ENCODE results near the gene PTPRF. TPM values are rescaled to one million over a fixed set of nuclear protein-coding genes. Genes with fewer than 3 reads are reported as not detected.

The PTPRF gene
- total RNA-seq, 1 experiment from 2014 or later = 34.1 TPM

- Histone ChIP-seq H3K27ac (no peak overlapping the region), H3K27me3 (no peaks in the 10 kb centered on the region), H3K9me3 (replicated peaks) (no peaks in the 10 kb centered on the region), H3K4me1 (peaks cover 10% of the 10 kb centered on the region), H3K4me3 (no peak overlapping the region), H3K36me3 (peaks cover 11% of the 10 kb centered on the region; the same call in 1 of the 2 replicates)
- no peak for DNase-seq
Measured at GRCh38 chr1:43583058-43583457, 52.4 kb downstream of the PTPRF start.

- Histone ChIP-seq H3K36me3 (peaks cover 10% of the 10 kb centered on the region; the same call in 1 of the 2 replicates), H3K27ac (no peak overlapping the region), H3K4me1 (peaks cover 10% of the 10 kb centered on the region), H3K27me3 (no peaks in the 10 kb centered on the region), H3K4me3 (no peak overlapping the region), H3K9me3 (replicated peaks) (no peaks in the 10 kb centered on the region)
- DNase-seq = no peak
Measured at GRCh38 chr1:43584204-43584603, 53.5 kb downstream of the PTPRF start.

GRCh38 chr1:43585557-43585956 lies 54.9 kb downstream of the PTPRF start:
- H3K36me3 ChIP-seq = peaks cover 11% of the 10 kb centered on the region
- H3K9me3 ChIP-seq (replicated peaks) = no peaks in the 10 kb centered on the region
- no peak for DNase-seq
- no peak overlapping the region for H3K4me3 ChIP-seq
- no peaks in the 10 kb centered on the region for H3K27me3 ChIP-seq
- no peak overlapping the region for H3K27ac ChIP-seq
- H3K4me1 ChIP-seq = peaks cover 10% of the 10 kb centered on the region

- no peaks in the 10 kb centered on the region for H3K27me3 ChIP-seq
- DNase-seq = no peak
- peaks cover 10% of the 10 kb centered on the region for H3K4me1 ChIP-seq
- no peak overlapping the region for H3K27ac ChIP-seq
- no peak overlapping the region for H3K4me3 ChIP-seq
- no peaks in the 10 kb centered on the region for H3K9me3 ChIP-seq (replicated peaks)
- peaks cover 16% of the 10 kb centered on the region for H3K36me3 ChIP-seq
Measured at GRCh38 chr1:43586136-43586731, 55.6 kb downstream of the PTPRF start.

GRCh38 chr1:43587001-43587400 lies 56.3 kb downstream of the PTPRF start:
- no peak for DNase-seq
- no peaks in the 10 kb centered on the region for H3K27me3 ChIP-seq
- no peak overlapping the region for H3K27ac ChIP-seq
- peaks cover 6% of the 10 kb centered on the region for H3K4me1 ChIP-seq
- H3K4me3 ChIP-seq = no peak overlapping the region
- peaks cover 18% of the 10 kb centered on the region for H3K36me3 ChIP-seq
- H3K9me3 ChIP-seq (replicated peaks) = no peaks in the 10 kb centered on the region

- no peak for DNase-seq
- H3K27me3 ChIP-seq = no peaks in the 10 kb centered on the region
- H3K36me3 ChIP-seq = peaks cover 24% of the 10 kb centered on the region
- H3K27ac ChIP-seq = no peak overlapping the region
- H3K9me3 ChIP-seq (replicated peaks) = no peaks in the 10 kb centered on the region
- peaks cover 2% of the 10 kb centered on the region for H3K4me1 ChIP-seq
- H3K4me3 ChIP-seq = no peak overlapping the region
Measured at GRCh38 chr1:43587594-43587993, 56.9 kb downstream of the PTPRF start.

GRCh38 chr1:43588592-43588991 lies 57.9 kb downstream of the PTPRF start:
- no peaks in the 10 kb centered on the region for H3K27me3 ChIP-seq
- no peaks in the 10 kb centered on the region for H3K9me3 ChIP-seq (replicated peaks)
- H3K36me3 ChIP-seq = peaks cover 28% of the 10 kb centered on the region
- no peak for DNase-seq
- H3K4me3 ChIP-seq = no peak overlapping the region
- no peaks in the 10 kb centered on the region for H3K4me1 ChIP-seq
- H3K27ac ChIP-seq = no peak overlapping the region

GRCh38 chr1:43590388-43590925 lies 59.8 kb downstream of the PTPRF start:
- no peaks in the 10 kb centered on the region for H3K4me1 ChIP-seq
- H3K27me3 ChIP-seq = no peaks in the 10 kb centered on the region
- no peak overlapping the region for H3K27ac ChIP-seq
- H3K36me3 ChIP-seq = peaks cover 26% of the 10 kb centered on the region
- H3K9me3 ChIP-seq (replicated peaks) = no peaks in the 10 kb centered on the region
- H3K4me3 ChIP-seq = no peak overlapping the region
- no peak for DNase-seq

- H3K4me1 ChIP-seq = no peaks in the 10 kb centered on the region
- no peaks in the 10 kb centered on the region for H3K27me3 ChIP-seq
- no peak overlapping the region for H3K4me3 ChIP-seq
- H3K36me3 ChIP-seq = peaks cover 26% of the 10 kb centered on the region
- no peak overlapping the region for H3K27ac ChIP-seq
- no peaks in the 10 kb centered on the region for H3K9me3 ChIP-seq (replicated peaks)
- DNase-seq = no peak
Measured at GRCh38 chr1:43591181-43591580, 60.5 kb downstream of the PTPRF start.

- no peaks in the 10 kb centered on the region for H3K9me3 ChIP-seq (replicated peaks)
- no peaks in the 10 kb centered on the region for H3K4me1 ChIP-seq
- DNase-seq = no peak
- H3K27me3 ChIP-seq = no peaks in the 10 kb centered on the region
- H3K36me3 ChIP-seq = peaks cover 26% of the 10 kb centered on the region
- H3K27ac ChIP-seq = no peak overlapping the region
- H3K4me3 ChIP-seq = no peak overlapping the region
Measured at GRCh38 chr1:43592051-43592665, 61.5 kb downstream of the PTPRF start.

GRCh38 chr1:43592974-43593683 lies 62.4 kb downstream of the PTPRF start:
- H3K9me3 ChIP-seq (replicated peaks) = no peaks in the 10 kb centered on the region
- H3K27me3 ChIP-seq = no peaks in the 10 kb centered on the region
- H3K4me3 ChIP-seq = no peak overlapping the region
- H3K36me3 ChIP-seq = peaks cover 26% of the 10 kb centered on the region
- H3K27ac ChIP-seq = no peak overlapping the region
- no peak for DNase-seq
- H3K4me1 ChIP-seq = no peaks in the 10 kb centered on the region

GRCh38 chr1:43596579-43596978 lies 65.9 kb downstream of the PTPRF start:
- no peaks in the 10 kb centered on the region; the same call in 1 of the 2 replicates for H3K4me1 ChIP-seq
- DNase-seq = no peak
- no peak overlapping the region for H3K27ac ChIP-seq
- H3K9me3 ChIP-seq (replicated peaks) = no peaks in the 10 kb centered on the region
- no peaks in the 10 kb centered on the region for H3K27me3 ChIP-seq
- H3K36me3 ChIP-seq = peaks cover 13% of the 10 kb centered on the region
- H3K4me3 ChIP-seq = no peak overlapping the region

GRCh38 chr1:43597028-43597427 lies 66.3 kb downstream of the PTPRF start:
- Histone ChIP-seq H3K4me3 (no peak overlapping the region), H3K9me3 (replicated peaks) (no peaks in the 10 kb centered on the region), H3K36me3 (peaks cover 14% of the 10 kb centered on the region), H3K27me3 (no peaks in the 10 kb centered on the region), H3K4me1 (no peaks in the 10 kb centered on the region; the same call in 1 of the 2 replicates), H3K27ac (no peak overlapping the region)
- no peak for DNase-seq

GRCh38 chr1:43597721-43598120 lies 67.0 kb downstream of the PTPRF start:
- H3K27me3 ChIP-seq = no peaks in the 10 kb centered on the region
- H3K27ac ChIP-seq = no peak overlapping the region
- no peaks in the 10 kb centered on the region; the same call in 1 of the 2 replicates for H3K4me1 ChIP-seq
- H3K4me3 ChIP-seq = no peak overlapping the region
- H3K36me3 ChIP-seq = peaks cover 8% of the 10 kb centered on the region
- no peak for DNase-seq
- H3K9me3 ChIP-seq (replicated peaks) = no peaks in the 10 kb centered on the region

GRCh38 chr1:43598622-43599021 lies 67.9 kb downstream of the PTPRF start:
- no peaks in the 10 kb centered on the region; the same call in 1 of the 2 replicates for H3K4me1 ChIP-seq
- no peaks in the 10 kb centered on the region for H3K27me3 ChIP-seq
- H3K4me3 ChIP-seq = no peak overlapping the region

More at GRCh38 chr1:43598622-43599021, 67.9 kb downstream of the PTPRF start:
- Histone ChIP-seq H3K27ac (no peak overlapping the region), H3K36me3 (peaks cover 4% of the 10 kb centered on the region; the same call in 1 of the 2 replicates), H3K9me3 (replicated peaks) (no peaks in the 10 kb centered on the region)
- no peak for DNase-seq

Data from SJCRH30 (cell line).